Coronary artery (tissue), 2 donors: ENCODE measurements around the gene NRM.
"Not testable (repeated sequence)": the region's sequence is repeated elsewhere in the genome, so short reads cannot be mapped to it uniquely, and the experiment has no call there.

Experiments used
- DNase-seq: peaks from one replicate; pipeline ENCODE4 v3.0.0-alpha.2; 2017; ENCODE audit warnings: low spot score
- H3K27ac ChIP-seq, 2 donors: fragments of 200-600 bp; sonication (generic); one replicate each; pipeline ENCODE4 v1.5.1; 2016 to 2019
- H3K4me3 ChIP-seq: fragments of 200-600 bp; sonication (generic); 2 replicates; pipeline ENCODE4 v1.5.1; 2016; ENCODE audit warnings: mild to moderate bottlenecking, moderate library complexity
- CTCF ChIP-seq: fragments of 200-600 bp; sonication (generic); IDR thresholded peaks from one replicate; pipeline ENCODE4 v1.5.1; 2019; ENCODE audit warnings: antibody characterized with exemption

The NRM gene

DNA sequence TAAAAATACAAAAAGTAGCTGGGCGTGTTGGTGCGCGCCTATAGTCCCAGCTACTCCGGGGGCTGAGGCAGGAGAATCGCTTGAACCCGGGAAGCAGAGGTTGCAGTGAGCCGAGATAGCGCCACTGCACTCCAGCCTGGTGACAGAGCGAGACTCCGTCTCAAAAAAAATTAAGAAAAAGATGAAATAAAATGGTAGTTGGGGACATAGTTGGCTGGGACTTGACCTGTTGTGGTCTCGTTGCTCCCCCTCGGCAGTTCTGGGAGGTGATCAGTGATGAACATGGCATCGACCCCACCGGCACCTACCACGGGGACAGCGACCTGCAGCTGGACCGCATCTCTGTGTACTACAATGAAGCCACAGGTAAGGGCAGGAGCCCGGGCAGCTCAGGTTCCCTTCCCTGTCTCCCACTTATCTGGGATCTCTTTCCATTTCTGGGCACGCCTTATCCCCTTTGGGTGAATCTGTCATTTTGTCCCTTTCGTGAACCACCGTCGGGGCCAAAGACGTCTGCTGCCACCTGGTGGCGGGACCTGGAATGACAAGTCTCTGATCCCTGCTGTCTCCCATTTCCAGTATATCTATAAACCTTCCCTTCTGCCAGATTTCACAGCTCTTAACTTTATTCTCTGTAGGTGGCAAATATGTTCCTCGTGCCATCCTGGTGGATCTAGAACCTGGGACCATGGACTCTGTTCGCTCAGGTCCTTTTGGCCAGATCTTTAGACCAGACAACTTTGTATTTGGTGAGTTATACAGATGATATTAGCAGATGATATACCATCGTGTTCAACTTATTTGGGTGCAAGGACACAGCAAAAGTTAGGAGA is 31.7 kb upstream of the NRM start:
- Histone ChIP-seq H3K27ac (peak overlapping the region; percentile 92 to 95), H3K4me3 (peak overlapping the region; percentile 75)
- peak; percentile 88 for DNase-seq
- peak; percentile 92 for TF ChIP-seq CTCF

DNA sequence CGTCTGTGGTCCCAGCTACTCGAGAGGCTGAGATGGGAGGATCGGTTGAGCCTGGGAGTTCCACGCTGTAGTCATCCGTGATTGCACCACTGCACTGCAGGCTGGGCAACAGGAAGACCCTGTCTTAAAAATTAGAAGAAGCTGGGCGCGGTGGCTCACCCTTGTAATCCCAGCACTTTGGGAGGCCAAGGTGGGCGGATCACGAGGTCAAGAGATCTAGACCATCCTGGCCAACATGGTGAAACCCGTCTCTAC is 31.2 kb upstream of the NRM start:
- not testable (repeated sequence) for DNase-seq
- H3K27ac ChIP-seq = peak overlapping the region; percentile 92 to 95
- peak overlapping the region; percentile 75 for H3K4me3 ChIP-seq

GRCh38 chr6:30721198-30722024 is 30.6 kb upstream of the NRM start:
- peak overlapping the region; percentile 92 to 95 for H3K27ac ChIP-seq
- peak; percentile 91 for DNase-seq
- TF ChIP-seq CTCF = peak; percentile 38
- peak overlapping the region; percentile 75 for H3K4me3 ChIP-seq

DNA sequence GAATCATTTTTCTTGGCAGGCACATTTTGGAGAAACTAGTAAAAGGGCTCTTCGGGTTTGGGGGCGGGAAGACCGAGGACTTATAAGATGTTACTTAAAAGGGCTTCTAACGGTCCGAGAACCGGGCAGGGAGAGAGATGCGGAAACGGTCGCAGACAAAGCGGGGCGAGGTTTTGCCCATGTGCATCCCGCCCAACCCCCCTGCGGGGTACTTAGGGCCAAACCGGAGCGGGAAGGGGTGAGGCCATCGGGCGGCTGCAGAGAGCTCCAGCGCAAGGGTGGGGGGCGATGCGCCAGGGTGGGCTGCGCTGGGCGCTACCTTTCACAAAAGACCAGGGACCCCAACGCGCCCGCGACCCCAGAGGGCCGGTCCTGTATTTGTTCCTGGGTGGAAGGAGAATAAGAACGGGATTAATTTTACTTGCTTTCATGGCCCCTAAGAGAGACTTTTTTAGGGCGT is 30.0 kb upstream of the NRM start:
- DNase-seq = peak; percentile 85
- H3K4me3 ChIP-seq = peak overlapping the region; percentile 75
- TF ChIP-seq CTCF = no peak
- H3K27ac ChIP-seq = peak overlapping the region; percentile 92 to 95

GRCh38 chr6:30719791-30720737 is 29.3 kb upstream of the NRM start, which contains the start of gene TUBB:
Gene TUBB (plus strand): TSS chr6:30720352. CDS start chr6:30720507, 155 bp downstream.
- TF ChIP-seq CTCF = no peak
- Histone ChIP-seq H3K27ac (peak within 1 kb of the TSS; percentile 92 to 95), H3K4me3 (peak within 1 kb of the TSS; percentile 75)
- peak; percentile 98 for DNase-seq

DNA sequence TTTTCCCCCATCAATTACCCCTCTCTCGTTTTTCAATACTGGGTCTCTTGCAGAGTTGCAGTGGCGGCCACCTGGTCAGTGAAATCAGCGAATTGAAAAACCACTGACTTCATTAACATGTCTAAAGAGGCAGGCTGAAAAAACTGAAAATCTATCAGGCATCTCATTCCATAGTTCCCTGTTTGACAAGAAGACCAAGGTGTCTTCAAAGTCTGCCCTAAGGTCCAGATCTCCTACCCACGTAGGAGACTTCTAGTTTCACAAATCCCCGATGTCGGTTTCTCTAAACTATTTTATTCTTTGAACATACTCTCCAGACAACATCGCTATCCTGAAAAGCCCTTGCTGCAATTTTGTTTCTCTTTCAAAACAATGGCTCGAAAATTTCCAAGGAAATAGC is 28.6 kb upstream of the NRM start:
- Histone ChIP-seq H3K27ac (peak overlapping the region; percentile 55 to 95), H3K4me3 (peak overlapping the region; percentile 75)
- DNase-seq = no peak
- TF ChIP-seq CTCF = no peak

- Histone ChIP-seq H3K27ac (peak overlapping the region; percentile 76 to 95), H3K4me3 (peak overlapping the region; percentile 85)
- DNase-seq = not testable (repeated sequence)
Observed at GRCh38 chr6:30717845-30718720, 27.3 kb upstream of the NRM start.
